ENCODE data around the gene ADGB.
"Not testable (repeated sequence)": the region's sequence is repeated elsewhere in the genome, so short reads cannot be mapped to it uniquely, and the experiment has no call there.

The ADGB gene

GRCh38 chr6:146833157-146833556 is 234.4 kb downstream of the ADGB start:
- Histone ChIP-seq H3K9ac (ENCODE audit: low read depth, low read length) (no peak overlapping the region), H3K9me3 (ENCODE audit: insufficient read depth, low read depth, low read length) (no peaks in the 10 kb centered on the region), H3K27ac (ENCODE audit: low read length) (no peak overlapping the region), H3K36me3 (ENCODE audit: insufficient read depth, low read depth, low read length) (no peaks in the 10 kb centered on the region), H3K27me3 (ENCODE audit: insufficient read depth, low read length) (no peaks in the 10 kb centered on the region), H3K4me3 (ENCODE audit: low read length) (no peak overlapping the region), H3K4me1 (ENCODE audit: insufficient read depth, low read length) (peaks cover 27% of the 10 kb centered on the region; the same call in 1 of the 2 replicates)

- Histone ChIP-seq H3K36me3 (ENCODE audit: insufficient read depth, low read depth, low read length) (no peaks in the 10 kb centered on the region), H3K4me1 (ENCODE audit: insufficient read depth, low read length) (no peaks in the 10 kb centered on the region), H3K27me3 (ENCODE audit: insufficient read depth, low read length) (no peaks in the 10 kb centered on the region), H3K4me3 (ENCODE audit: low read length) (no peak overlapping the region), H3K9me3 (ENCODE audit: insufficient read depth, low read depth, low read length) (peaks cover 3% of the 10 kb centered on the region; the same call in 1 of the 2 replicates), H3K27ac (ENCODE audit: low read length) (no peak overlapping the region), H3K9ac (ENCODE audit: low read depth, low read length) (no peak overlapping the region)
These were observed 241.4 kb downstream of the ADGB start for GRCh38 chr6:146840216-146840615.

DNA sequence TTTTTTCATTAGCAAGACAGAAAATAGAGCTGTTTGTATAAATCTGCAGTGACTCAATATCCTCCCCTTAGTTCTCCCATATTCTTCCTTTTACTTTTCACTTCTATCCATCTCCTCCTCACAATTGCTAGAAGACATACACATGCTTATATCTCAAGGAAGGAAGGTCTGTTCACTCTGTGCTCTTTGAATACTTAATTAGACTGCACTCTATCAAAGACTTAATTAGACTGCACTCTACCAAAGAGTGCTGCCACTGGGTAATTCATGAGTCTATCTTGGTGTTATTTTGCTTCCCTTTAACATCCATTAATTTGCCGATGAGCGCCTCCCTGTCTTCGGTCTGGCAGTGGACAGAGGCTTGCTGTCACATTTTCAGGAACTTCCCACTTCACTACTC is 241.9 kb downstream of the ADGB start:
- Histone ChIP-seq H3K4me3 (ENCODE audit: low read length) (no peak overlapping the region), H3K9ac (ENCODE audit: low read depth, low read length) (no peak overlapping the region), H3K36me3 (ENCODE audit: insufficient read depth, low read depth, low read length) (no peaks in the 10 kb centered on the region), H3K9me3 (ENCODE audit: insufficient read depth, low read depth, low read length) (peaks cover 3% of the 10 kb centered on the region; the same call in 1 of the 2 replicates), H3K27me3 (ENCODE audit: insufficient read depth, low read length) (no peaks in the 10 kb centered on the region), H3K27ac (ENCODE audit: low read length) (no peak overlapping the region), H3K4me1 (ENCODE audit: insufficient read depth, low read length) (no peaks in the 10 kb centered on the region)

DNA sequence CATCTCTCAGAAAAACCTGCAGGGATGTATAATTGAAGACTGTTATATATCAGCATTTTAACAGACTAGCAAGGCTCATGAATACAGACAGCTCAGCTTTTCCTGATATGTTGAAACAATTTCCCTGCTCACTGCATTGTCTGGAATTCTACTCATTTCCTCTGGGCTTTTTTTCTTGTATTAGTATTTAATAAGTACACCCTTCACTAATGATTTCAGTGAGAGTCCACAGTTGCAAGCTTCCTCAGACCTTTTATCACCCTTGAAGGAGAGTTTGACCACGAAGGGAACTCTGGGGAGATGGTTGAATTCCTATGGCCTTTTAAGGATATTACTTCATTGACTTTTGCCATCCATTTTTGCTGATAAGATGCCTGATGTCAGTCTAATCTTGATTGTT is 248.7 kb downstream of the ADGB start:
- H3K9me3 ChIP-seq (ENCODE audit: insufficient read depth, low read depth, low read length), result peaks cover 3% of the 10 kb centered on the region; the same call in 1 of the 2 replicates
- no peak overlapping the region for H3K4me3 ChIP-seq (ENCODE audit: low read length)
- H3K27me3 ChIP-seq (ENCODE audit: insufficient read depth, low read length), result no peaks in the 10 kb centered on the region
- H3K4me1 ChIP-seq (ENCODE audit: insufficient read depth, low read length), result peaks cover 7% of the 10 kb centered on the region; the same call in 1 of the 2 replicates
- H3K27ac ChIP-seq (ENCODE audit: low read length), result no peak overlapping the region
- H3K36me3 ChIP-seq (ENCODE audit: insufficient read depth, low read depth, low read length), result no peaks in the 10 kb centered on the region
- H3K9ac ChIP-seq (ENCODE audit: low read depth, low read length), result no peak overlapping the region

DNA sequence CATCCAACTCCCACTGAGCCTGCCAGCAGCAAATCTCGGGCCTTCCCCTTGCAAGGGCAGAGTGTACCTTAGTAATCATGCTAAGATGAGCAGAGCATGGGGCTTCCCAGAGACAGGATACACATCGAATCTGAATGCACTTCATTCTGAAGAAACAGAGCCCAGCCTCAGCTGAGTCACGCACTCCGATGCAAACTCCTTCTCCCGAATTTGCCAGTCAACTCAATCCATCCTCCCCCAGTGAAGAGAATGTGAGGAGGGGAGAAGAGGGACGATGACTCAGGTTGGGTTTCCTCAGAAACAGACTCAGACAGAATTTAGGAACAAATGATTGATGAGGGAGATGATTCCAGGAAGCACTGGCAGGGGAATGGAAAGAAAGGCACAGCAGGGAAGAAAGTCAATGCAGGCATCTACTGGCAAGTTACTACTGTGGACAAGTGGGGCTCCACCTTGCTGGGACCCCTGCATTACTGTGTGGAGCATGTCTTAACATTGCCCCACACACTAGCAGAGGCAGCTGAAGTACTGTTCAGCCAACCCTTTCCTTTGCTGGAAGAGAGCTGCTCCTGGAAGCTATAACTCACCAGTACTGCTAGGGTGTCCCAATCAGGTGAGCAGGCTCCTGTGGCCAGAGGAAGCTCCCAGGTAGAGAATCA is 251.6 kb downstream of the ADGB start:
- no peak overlapping the region for H3K4me3 ChIP-seq (ENCODE audit: low read length)
- H3K9me3 ChIP-seq (ENCODE audit: insufficient read depth, low read depth, low read length), result no peaks in the 10 kb centered on the region
- H3K36me3 ChIP-seq (ENCODE audit: insufficient read depth, low read depth, low read length), result no peaks in the 10 kb centered on the region
- no peak overlapping the region for H3K27ac ChIP-seq (ENCODE audit: low read length)
- peaks cover 7% of the 10 kb centered on the region; the same call in 1 of the 2 replicates for H3K4me1 ChIP-seq (ENCODE audit: insufficient read depth, low read length)
- no peaks in the 10 kb centered on the region for H3K27me3 ChIP-seq (ENCODE audit: insufficient read depth, low read length)
- H3K9ac ChIP-seq (ENCODE audit: low read depth, low read length), result no peak overlapping the region

DNA sequence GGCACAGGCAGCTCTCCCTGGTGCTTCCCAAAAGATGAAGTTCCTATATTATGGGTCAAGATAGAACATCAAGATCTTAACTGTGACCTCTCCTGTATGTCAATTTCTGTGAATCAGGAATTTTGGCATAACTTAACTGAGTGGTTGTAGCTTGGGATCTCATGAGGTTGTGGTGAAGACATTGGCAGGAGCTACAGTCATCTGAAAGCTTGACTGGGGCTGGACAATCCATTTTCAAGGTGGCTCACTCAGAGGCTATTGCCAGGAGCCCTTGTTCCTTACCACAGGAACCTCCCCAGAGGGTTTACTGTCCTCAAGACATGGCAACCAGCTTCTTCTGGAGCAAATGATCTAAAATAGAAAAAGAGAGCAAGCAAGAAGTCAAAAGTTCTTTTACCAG is 252.2 kb downstream of the ADGB start:
- Histone ChIP-seq H3K36me3 (ENCODE audit: insufficient read depth, low read depth, low read length) (no peaks in the 10 kb centered on the region), H3K4me1 (ENCODE audit: insufficient read depth, low read length) (peaks cover 7% of the 10 kb centered on the region; the same call in 1 of the 2 replicates), H3K9ac (ENCODE audit: low read depth, low read length) (no peak overlapping the region), H3K27me3 (ENCODE audit: insufficient read depth, low read length) (no peaks in the 10 kb centered on the region), H3K27ac (ENCODE audit: low read length) (no peak overlapping the region), H3K9me3 (ENCODE audit: insufficient read depth, low read depth, low read length) (no peaks in the 10 kb centered on the region), H3K4me3 (ENCODE audit: low read length) (no peak overlapping the region)

DNA sequence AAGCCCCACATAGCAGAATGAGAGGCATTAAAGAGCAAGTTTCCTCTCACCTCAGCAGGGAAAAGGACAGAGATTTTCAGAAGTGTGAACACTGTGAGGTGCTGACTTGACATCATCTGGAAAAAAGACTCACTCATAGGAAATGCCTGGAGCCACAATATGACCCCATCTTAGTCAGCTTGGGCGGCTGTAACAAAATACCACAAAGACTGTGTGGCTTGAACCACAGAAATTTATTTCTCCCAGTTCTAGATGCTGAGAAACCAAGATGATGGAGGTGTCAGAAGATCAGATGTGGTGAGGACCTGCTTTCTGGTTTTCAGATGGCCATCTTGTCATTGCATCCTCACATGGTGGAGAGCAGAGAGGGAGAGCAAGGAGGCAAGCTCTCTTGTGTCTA is 253.1 kb downstream of the ADGB start:
- no peak overlapping the region for H3K4me3 ChIP-seq (ENCODE audit: low read length)
- no peak overlapping the region for H3K9ac ChIP-seq (ENCODE audit: low read depth, low read length)

GRCh38 chr6:146854521-146855255 is 255.9 kb downstream of the ADGB start:
- not testable (repeated sequence) for H3K9ac ChIP-seq (ENCODE audit: low read depth, low read length); H3K36me3 ChIP-seq (ENCODE audit: insufficient read depth, low read depth, low read length); H3K27me3 ChIP-seq (ENCODE audit: insufficient read depth, low read length); H3K9me3 ChIP-seq (ENCODE audit: insufficient read depth, low read depth, low read length); H3K27ac ChIP-seq (ENCODE audit: low read length); H3K4me3 ChIP-seq (ENCODE audit: low read length); H3K4me1 ChIP-seq (ENCODE audit: insufficient read depth, low read length)

More for the DNA sequence above, 253.1 kb downstream of the ADGB start:
- Histone ChIP-seq H3K27ac (ENCODE audit: low read length) (no peak overlapping the region), H3K4me1 (ENCODE audit: insufficient read depth, low read length) (peaks cover 7% of the 10 kb centered on the region; the same call in 1 of the 2 replicates), H3K27me3 (ENCODE audit: insufficient read depth, low read length) (no peaks in the 10 kb centered on the region), H3K36me3 (ENCODE audit: insufficient read depth, low read depth, low read length) (no peaks in the 10 kb centered on the region), H3K9me3 (ENCODE audit: insufficient read depth, low read depth, low read length) (no peaks in the 10 kb centered on the region)

DNA sequence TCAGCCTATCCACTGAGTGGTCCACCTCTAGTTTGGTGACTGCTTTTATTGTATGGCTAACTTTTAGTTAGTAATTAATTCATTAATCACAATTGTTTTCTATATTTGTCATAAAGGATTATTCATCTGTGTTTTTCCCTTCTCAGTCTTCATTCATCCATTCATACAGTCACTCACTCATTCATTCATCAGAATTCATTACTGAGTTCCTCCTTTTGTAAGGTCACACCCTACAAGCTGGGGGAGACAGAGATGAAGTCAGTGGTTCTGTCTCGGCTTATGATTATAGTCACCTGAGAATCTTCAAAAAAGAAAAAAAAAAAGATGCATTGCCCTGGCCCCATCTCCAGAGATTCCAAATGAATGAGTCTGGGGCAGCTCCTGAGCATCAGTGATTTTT is 257.1 kb downstream of the ADGB start:
- H3K27ac ChIP-seq (ENCODE audit: low read length), result no peak overlapping the region
- no peak overlapping the region for H3K4me3 ChIP-seq (ENCODE audit: low read length)
- no peaks in the 10 kb centered on the region for H3K4me1 ChIP-seq (ENCODE audit: insufficient read depth, low read length)
- no peak overlapping the region for H3K9ac ChIP-seq (ENCODE audit: low read depth, low read length)
- no peaks in the 10 kb centered on the region for H3K36me3 ChIP-seq (ENCODE audit: insufficient read depth, low read depth, low read length)
- H3K27me3 ChIP-seq (ENCODE audit: insufficient read depth, low read length), result no peaks in the 10 kb centered on the region
- H3K9me3 ChIP-seq (ENCODE audit: insufficient read depth, low read depth, low read length), result no peaks in the 10 kb centered on the region

GRCh38 chr6:146856296-146856695 is 257.5 kb downstream of the ADGB start:
- no peaks in the 10 kb centered on the region for H3K27me3 ChIP-seq (ENCODE audit: insufficient read depth, low read length)
- no peak overlapping the region for H3K9ac ChIP-seq (ENCODE audit: low read depth, low read length)
- no peak overlapping the region for H3K4me3 ChIP-seq (ENCODE audit: low read length)
- H3K27ac ChIP-seq (ENCODE audit: low read length), result no peak overlapping the region
- no peaks in the 10 kb centered on the region for H3K4me1 ChIP-seq (ENCODE audit: insufficient read depth, low read length)
- no peaks in the 10 kb centered on the region for H3K36me3 ChIP-seq (ENCODE audit: insufficient read depth, low read depth, low read length)
- no peaks in the 10 kb centered on the region for H3K9me3 ChIP-seq (ENCODE audit: insufficient read depth, low read depth, low read length)

GRCh38 chr6:146857180-146857979 is 258.6 kb downstream of the ADGB start:
- no peak overlapping the region for H3K27ac ChIP-seq (ENCODE audit: low read length)
- H3K9me3 ChIP-seq (ENCODE audit: insufficient read depth, low read depth, low read length), result no peaks in the 10 kb centered on the region
- no peaks in the 10 kb centered on the region for H3K4me1 ChIP-seq (ENCODE audit: insufficient read depth, low read length)
- H3K36me3 ChIP-seq (ENCODE audit: insufficient read depth, low read depth, low read length), result no peaks in the 10 kb centered on the region
- H3K4me3 ChIP-seq (ENCODE audit: low read length), result peak overlapping the region; percentile 67
- H3K27me3 ChIP-seq (ENCODE audit: insufficient read depth, low read length), result no peaks in the 10 kb centered on the region
- peak overlapping the region; percentile 52; the same call in 1 of the 2 replicates for H3K9ac ChIP-seq (ENCODE audit: low read depth, low read length)

All from iPS-20b (cell line).